ENCODE results near the gene FEZF2. TPM values are rescaled to one million over a fixed set of nuclear protein-coding genes. Genes with fewer than 3 reads are reported as not detected.
A peak's percentile ranks its signal among the peaks of the same experiment; 100 is the strongest.

The FEZF2 gene
- total RNA-seq, 1 experiment from 2014 or later: not detected

DNA sequence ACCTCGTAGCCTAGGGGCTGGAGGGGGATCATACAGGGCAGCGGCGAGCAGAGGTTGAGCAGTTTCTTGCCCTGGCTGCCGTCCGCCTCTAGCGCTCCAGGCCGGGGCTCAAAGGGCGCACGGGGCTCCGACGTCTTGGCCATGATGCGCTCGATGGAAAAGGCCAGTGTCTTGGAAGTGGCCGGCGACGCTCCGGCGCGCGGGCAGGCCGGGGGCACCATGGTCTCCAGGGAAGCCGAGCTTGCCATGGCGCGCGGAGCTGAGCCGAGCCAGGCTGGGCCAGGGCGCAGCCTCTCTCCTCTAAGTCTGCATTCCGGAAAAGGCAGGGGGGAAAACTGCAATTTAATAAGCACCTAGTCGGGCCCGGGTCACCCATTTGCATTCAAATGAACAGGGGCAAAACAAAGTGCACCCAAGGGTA, 719 bp downstream of the FEZF2 start:
- ATAC-seq (peak; percentile 4), DNase-seq (ENCODE audit: low spot score) (peak; percentile 45)
- no peak overlapping the region for H3K27ac Mint-ChIP-seq
- TF ChIP-seq ZNF317 (CRISPR knock-in tag; IDR thresholded peaks at IDR 0.05; ENCODE audit: borderline replicate concordance, low read depth) (no peak), ZNF138 (CRISPR knock-in tag; conservative IDR thresholded peaks at IDR 0.05) (no peak), NR3C1 (CRISPR knock-in tag; conservative IDR thresholded peaks at IDR 0.05; ENCODE audit: low read depth) (no peak), ETV6 (CRISPR knock-in tag; IDR thresholded peaks at IDR 0.05) (no peak), SMAD4 (CRISPR knock-in tag; IDR thresholded peaks at IDR 0.05) (no peak), SOX15 (CRISPR knock-in tag; IDR thresholded peaks at IDR 0.05) (no peak), GTF2I (CRISPR knock-in tag; conservative IDR thresholded peaks at IDR 0.05) (no peak), ESRRA (CRISPR knock-in tag; IDR thresholded peaks at IDR 0.05; ENCODE audit: borderline replicate concordance) (no peak)
- TF ChIP-seq, protein P1, sequence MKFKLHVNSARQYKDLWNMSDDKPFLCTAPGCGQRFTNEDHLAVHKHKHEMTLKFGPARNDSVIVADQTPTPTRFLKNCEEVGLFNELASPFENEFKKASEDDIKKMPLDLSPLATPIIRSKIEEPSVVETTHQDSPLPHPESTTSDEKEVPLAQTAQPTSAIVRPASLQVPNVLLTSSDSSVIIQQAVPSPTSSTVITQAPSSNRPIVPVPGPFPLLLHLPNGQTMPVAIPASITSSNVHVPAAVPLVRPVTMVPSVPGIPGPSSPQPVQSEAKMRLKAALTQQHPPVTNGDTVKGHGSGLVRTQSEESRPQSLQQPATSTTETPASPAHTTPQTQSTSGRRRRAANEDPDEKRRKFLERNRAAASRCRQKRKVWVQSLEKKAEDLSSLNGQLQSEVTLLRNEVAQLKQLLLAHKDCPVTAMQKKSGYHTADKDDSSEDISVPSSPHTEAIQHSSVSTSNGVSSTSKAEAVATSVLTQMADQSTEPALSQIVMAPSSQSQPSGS (CRISPR knock-in tag; IDR thresholded peaks at IDR 0.05; ENCODE audit: borderline replicate concordance, low read depth): no peak
- TF ChIP-seq, protein P2, sequence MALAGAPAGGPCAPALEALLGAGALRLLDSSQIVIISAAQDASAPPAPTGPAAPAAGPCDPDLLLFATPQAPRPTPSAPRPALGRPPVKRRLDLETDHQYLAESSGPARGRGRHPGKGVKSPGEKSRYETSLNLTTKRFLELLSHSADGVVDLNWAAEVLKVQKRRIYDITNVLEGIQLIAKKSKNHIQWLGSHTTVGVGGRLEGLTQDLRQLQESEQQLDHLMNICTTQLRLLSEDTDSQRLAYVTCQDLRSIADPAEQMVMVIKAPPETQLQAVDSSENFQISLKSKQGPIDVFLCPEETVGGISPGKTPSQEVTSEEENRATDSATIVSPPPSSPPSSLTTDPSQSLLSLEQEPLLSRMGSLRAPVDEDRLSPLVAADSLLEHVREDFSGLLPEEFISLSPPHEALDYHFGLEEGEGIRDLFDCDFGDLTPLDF (CRISPR knock-in tag; IDR thresholded peaks at IDR 0.05): no peak
- ChIA-PET CTCF (interaction anchor here (1.2 kb wide), 1 partner anchor 39 kb away, joined by 4 read pairs; no protein-coding TSS in a partner anchor), POLR2A (interaction anchor here (1.1 kb wide), 1 partner anchor 54 kb away, joined by 6 read pairs; no protein-coding TSS in a partner anchor)
- peaks cover 100% of the 10 kb centered on the region for H3K27me3 Mint-ChIP-seq (ENCODE audit: low read depth)
- H3K4me1 Mint-ChIP-seq: peaks cover 79% of the 10 kb centered on the region
- no peaks in the 10 kb centered on the region for H3K9me3 Mint-ChIP-seq
- H3K36me3 Mint-ChIP-seq: peaks cover 2% of the 10 kb centered on the region; the same call in 1 of the 2 replicates
- H3K4me3 Mint-ChIP-seq: peak overlapping the region; percentile 64

DNA sequence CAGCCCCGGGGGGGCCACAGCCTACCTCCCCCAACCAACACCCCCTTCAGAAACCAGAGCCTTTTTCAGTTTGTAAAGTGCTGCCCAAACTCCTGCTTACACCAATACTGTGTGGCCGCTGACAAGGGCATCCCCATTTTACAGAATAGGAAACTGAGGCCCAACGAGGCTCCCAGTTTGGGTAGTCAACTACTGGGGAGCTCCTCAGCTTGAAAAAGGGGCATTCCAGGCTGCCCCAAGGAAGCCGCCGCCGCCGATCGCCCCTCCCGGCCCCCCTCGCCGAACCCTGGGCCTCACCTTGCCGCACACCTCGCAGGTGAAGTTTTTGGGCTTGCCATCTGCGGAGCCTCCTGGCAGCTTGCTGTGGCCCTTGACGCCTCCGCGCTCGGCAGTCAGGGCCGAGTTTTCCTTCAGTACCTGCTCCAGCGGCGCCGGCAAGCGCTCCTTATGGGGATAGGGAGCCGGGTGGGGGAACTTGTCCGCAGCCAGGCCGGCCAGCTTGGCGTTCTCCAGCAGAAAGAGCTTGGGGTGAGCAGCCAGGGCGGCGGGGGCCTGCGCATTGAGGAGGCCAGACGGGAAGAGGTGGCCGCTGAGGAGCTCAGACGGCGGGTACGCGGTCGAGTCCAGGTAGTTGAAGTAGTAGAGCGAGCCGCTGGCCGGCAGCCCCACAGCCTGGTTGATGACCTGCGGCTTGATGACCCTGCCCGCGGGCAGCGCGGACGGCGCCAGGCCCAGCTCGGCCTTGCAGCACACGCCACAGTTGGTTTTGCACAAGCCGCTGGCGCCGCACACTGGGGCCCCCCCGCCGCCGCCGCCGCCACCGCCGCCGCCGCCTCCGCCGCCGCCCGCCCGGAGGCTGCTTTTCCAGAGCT, 1.4 kb downstream of the FEZF2 start:
- peak; percentile 1 for ATAC-seq
- H3K36me3 Mint-ChIP-seq: peaks cover 2% of the 10 kb centered on the region; the same call in 1 of the 2 replicates
- CTCF ChIA-PET: interaction anchor here (1.2 kb wide), 1 partner anchor 38 kb away, joined by 4 read pairs; no protein-coding TSS in a partner anchor

DNA sequence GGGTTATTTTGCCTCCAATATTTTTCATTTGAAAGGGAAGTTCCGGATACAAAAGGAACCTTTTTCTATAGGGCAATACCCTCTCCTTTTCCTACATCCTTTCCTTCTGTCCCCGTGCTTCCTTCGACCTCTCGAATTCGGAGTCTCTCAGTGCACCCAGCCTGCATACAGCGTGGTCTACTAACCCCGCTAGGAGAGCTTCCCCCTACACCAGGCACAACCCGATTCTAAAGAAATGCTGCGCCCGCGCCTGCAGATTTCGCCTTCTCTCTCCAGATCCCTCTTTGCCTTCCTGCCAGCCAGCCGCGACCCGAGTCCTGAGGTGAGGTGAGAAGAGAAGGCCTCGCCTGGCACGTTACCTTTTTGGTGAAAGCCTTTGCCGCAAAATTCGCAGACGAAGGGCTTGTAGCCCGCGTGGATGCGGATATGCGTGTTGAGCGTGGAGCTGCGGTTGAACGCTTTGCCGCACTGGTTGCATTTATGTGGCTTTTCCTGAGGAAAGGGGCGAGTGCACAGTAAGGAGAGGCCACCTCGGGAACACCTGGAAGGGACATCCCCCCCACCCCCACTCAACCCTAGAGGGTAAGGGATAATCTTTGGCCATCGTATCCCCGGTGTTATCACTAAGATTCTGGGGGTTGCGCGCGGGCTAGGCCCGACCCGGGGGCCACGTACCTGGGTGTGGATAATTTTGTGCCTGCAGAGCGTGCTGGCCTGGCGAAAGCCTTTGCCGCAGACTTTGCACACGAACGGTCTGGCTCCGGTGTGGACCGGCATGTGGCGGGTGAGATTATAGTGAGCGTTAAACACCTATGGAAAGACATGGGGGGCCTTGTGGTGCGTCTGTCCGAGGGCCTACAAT, 2.3 kb downstream of the FEZF2 start:
- Mint-ChIP-seq H3K4me1 (peaks cover 83% of the 10 kb centered on the region), H3K36me3 (peaks cover 2% of the 10 kb centered on the region; the same call in 1 of the 2 replicates), H3K27me3 (ENCODE audit: low read depth) (peaks cover 100% of the 10 kb centered on the region)

More for the DNA sequence above, 1.4 kb downstream of the FEZF2 start:
- peak; percentile 51 for DNase-seq (ENCODE audit: low spot score)
- no peak for TF ChIP-seq MXD4 (CRISPR knock-in tag; IDR thresholded peaks at IDR 0.05; ENCODE audit: borderline replicate concordance)
- TF ChIP-seq ATF1 (CRISPR knock-in tag; IDR thresholded peaks at IDR 0.05): no peak
- TF ChIP-seq ZNF671 (CRISPR knock-in tag; IDR thresholded peaks at IDR 0.05): no peak
- TF ChIP-seq GRHL2 (CRISPR knock-in tag; IDR thresholded peaks at IDR 0.05; ENCODE audit: insufficient replicate concordance, severe bottlenecking): no peak
- TF ChIP-seq, protein P3, sequence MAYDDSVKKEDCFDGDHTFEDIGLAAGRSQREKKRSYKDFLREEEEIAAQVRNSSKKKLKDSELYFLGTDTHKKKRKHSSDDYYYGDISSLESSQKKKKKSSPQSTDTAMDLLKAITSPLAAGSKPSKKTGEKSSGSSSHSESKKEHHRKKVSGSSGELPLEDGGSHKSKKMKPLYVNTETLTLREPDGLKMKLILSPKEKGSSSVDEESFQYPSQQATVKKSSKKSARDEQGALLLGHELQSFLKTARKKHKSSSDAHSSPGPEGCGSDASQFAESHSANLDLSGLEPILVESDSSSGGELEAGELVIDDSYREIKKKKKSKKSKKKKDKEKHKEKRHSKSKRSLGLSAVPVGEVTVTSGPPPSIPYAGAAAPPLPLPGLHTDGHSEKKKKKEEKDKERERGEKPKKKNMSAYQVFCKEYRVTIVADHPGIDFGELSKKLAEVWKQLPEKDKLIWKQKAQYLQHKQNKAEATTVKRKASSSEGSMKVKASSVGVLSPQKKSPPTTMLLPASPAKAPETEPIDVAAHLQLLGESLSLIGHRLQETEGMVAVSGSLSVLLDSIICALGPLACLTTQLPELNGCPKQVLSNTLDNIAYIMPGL (CRISPR knock-in tag; IDR thresholded peaks at IDR 0.05): no peak
- Mint-ChIP-seq H3K4me1 (peaks cover 82% of the 10 kb centered on the region), H3K9me3 (no peaks in the 10 kb centered on the region), H3K4me3 (peak overlapping the region; percentile 71), H3K27me3 (ENCODE audit: low read depth) (peaks cover 100% of the 10 kb centered on the region), H3K27ac (no peak overlapping the region)
- POLR2A ChIA-PET: interaction anchor here (0.7 to 1.1 kb wide), 2 partner anchors 43 to 53 kb away, joined by 3 to 6 read pairs; no protein-coding TSS in a partner anchor

More for the DNA sequence above, 2.3 kb downstream of the FEZF2 start:
- peak overlapping the region; percentile 71 for H3K4me3 Mint-ChIP-seq
- no peak for TF ChIP-seq IRF2 (CRISPR knock-in tag; IDR thresholded peaks at IDR 0.05; ENCODE audit: borderline replicate concordance, low read depth)
- ATAC-seq: no peak; the same call in 1 of the 2 replicates
- ChIA-PET CTCF (no interaction called here), POLR2A (no interaction called here)
- H3K9me3 Mint-ChIP-seq: no peaks in the 10 kb centered on the region
- DNase-seq (ENCODE audit: low spot score): peak; percentile 48
- no peak overlapping the region for H3K27ac Mint-ChIP-seq

All from WTC11 (cell line).